ENCODE measurements around the gene SLC23A2. TPM values are rescaled to one million over a fixed set of nuclear protein-coding genes. Genes with fewer than 3 reads are reported as not detected.

Gene SLC23A2
- total RNA-seq, 1 donor from 2014 or later = 79.8 TPM

DNA sequence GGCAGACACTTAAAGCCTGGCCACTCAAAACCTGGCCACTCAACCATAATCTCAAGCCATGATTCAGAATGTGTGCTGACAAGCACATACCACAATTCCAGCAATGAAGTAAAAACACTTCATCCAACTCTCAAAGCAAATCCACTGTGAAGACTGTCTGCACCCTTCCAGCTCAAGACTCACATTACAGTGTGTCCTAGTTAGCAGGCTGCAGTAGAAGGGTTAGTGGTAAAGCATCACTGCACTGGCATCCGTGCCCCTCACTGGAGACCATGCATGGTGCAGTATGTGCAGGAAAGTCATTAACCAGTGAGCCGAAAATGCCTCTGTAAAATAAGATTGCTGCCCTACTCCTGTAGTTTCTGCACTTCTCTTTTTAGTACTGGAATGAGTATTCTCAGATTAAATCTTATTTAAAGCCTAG is 43.4 kb downstream of the SLC23A2 start:
- peak overlapping the region; percentile 80 for H3K27ac Mint-ChIP-seq
- H3K36me3 Mint-ChIP-seq (ENCODE audit: low read depth) = peaks cover 15% of the 10 kb centered on the region
- CTCF ChIA-PET = interaction anchor here (0.7 to 2.7 kb wide), 4 partner anchors 15 to 349 kb away, joined by 3 to 15 read pairs (median 4); no protein-coding TSS in a partner anchor
- intact Hi-C loops (cut with micrococcal nuclease) = loop anchor here (1.0 to 2.0 kb wide), 6 partner anchors 11 to 234 kb away; partner anchors contain the start of gene SLC23A2
- H3K9me3 Mint-ChIP-seq = no peaks in the 10 kb centered on the region
- peaks cover 44% of the 10 kb centered on the region for H3K4me1 Mint-ChIP-seq
- peak overlapping the region; percentile 41 for H3K4me3 Mint-ChIP-seq
- TF ChIP-seq CTCF (IDR thresholded peaks at IDR 0.05) = no peak
- POLR2A ChIA-PET = interaction anchor here (0.5 to 2.1 kb wide), 11 partner anchors 11 to 148 kb away, joined by 3 to 19 read pairs (median 6); no protein-coding TSS in a partner anchor
- H3K27me3 Mint-ChIP-seq = no peaks in the 10 kb centered on the region
- ATAC-seq (ENCODE audit: low read depth) (peak; percentile 86), DNase-seq (peak; percentile 22)

- H3K27me3 Mint-ChIP-seq = no peaks in the 10 kb centered on the region
- TF ChIP-seq CTCF (IDR thresholded peaks at IDR 0.05) = no peak
- DNase-seq (no peak), ATAC-seq (ENCODE audit: low read depth) (no peak)
- intact Hi-C loops (cut with micrococcal nuclease) = loop anchor here (2.0 kb wide), 1 partner anchor 14 kb away; no protein-coding TSS in a partner anchor
- H3K4me1 Mint-ChIP-seq = peaks cover 40% of the 10 kb centered on the region
- ChIA-PET CTCF (interaction anchor here (0.7 to 3.6 kb wide), 6 partner anchors 15 to 348 kb away, joined by 4 to 15 read pairs (median 5); no protein-coding TSS in a partner anchor), POLR2A (interaction anchor here (0.5 to 2.1 kb wide), 9 partner anchors 15 to 144 kb away, joined by 3 to 19 read pairs (median 6); no protein-coding TSS in a partner anchor)
- H3K36me3 Mint-ChIP-seq (ENCODE audit: low read depth) = peaks cover 15% of the 10 kb centered on the region
- H3K27ac Mint-ChIP-seq = no peak overlapping the region
- H3K9me3 Mint-ChIP-seq = no peaks in the 10 kb centered on the region
- no peak overlapping the region for H3K4me3 Mint-ChIP-seq
Observed at GRCh38 chr20:4957187-4957586, 44.1 kb downstream of the SLC23A2 start.

GRCh38 chr20:4956200-4956810 is 45.0 kb downstream of the SLC23A2 start:
- Mint-ChIP-seq H3K4me1 (peaks cover 34% of the 10 kb centered on the region), H3K27ac (peak overlapping the region; percentile 18), H3K36me3 (ENCODE audit: low read depth) (peaks cover 13% of the 10 kb centered on the region), H3K4me3 (no peak overlapping the region), H3K27me3 (no peaks in the 10 kb centered on the region), H3K9me3 (no peaks in the 10 kb centered on the region)
- POLR2A ChIA-PET = interaction anchor here (0.5 to 2.5 kb wide), 6 partner anchors 16 to 144 kb away, joined by 3 to 16 read pairs (median 7); no protein-coding TSS in a partner anchor
- DNase-seq (no peak), ATAC-seq (ENCODE audit: low read depth) (no peak)
- peak; percentile 19 for TF ChIP-seq CTCF (IDR thresholded peaks at IDR 0.05)
- intact Hi-C loops (cut with micrococcal nuclease) = loop anchor here (1.0 to 2.0 kb wide), 2 partner anchors 14 to 144 kb away; no protein-coding TSS in a partner anchor
- CTCF ChIA-PET = interaction anchor here (0.7 to 3.6 kb wide), 31 partner anchors 9 to 236 kb away, joined by 3 to 20 read pairs (median 3); no protein-coding TSS in a partner anchor

GRCh38 chr20:4953881-4954280 is 47.4 kb downstream of the SLC23A2 start:
- peaks cover 26% of the 10 kb centered on the region for H3K36me3 Mint-ChIP-seq (ENCODE audit: low read depth)
- intact Hi-C loops (cut with micrococcal nuclease) = loop anchor here (5.0 kb wide), 1 partner anchor 57 kb away; no protein-coding TSS in a partner anchor
- no peaks in the 10 kb centered on the region for H3K9me3 Mint-ChIP-seq
- CTCF ChIA-PET = interaction anchor here (3.6 kb wide), 1 partner anchor 11 kb away, joined by 13 read pairs; no protein-coding TSS in a partner anchor
- no peaks in the 10 kb centered on the region for H3K27me3 Mint-ChIP-seq
- ATAC-seq (ENCODE audit: low read depth) = no peak
- no peak for TF ChIP-seq CTCF (IDR thresholded peaks at IDR 0.05)
- no peak overlapping the region for H3K27ac Mint-ChIP-seq
- no peak overlapping the region for H3K4me3 Mint-ChIP-seq
- POLR2A ChIA-PET = interaction anchor here (1.1 to 2.5 kb wide), 2 partner anchors 127 to 142 kb away, joined by 3 to 14 read pairs; no protein-coding TSS in a partner anchor
- no peak for DNase-seq
- peaks cover 45% of the 10 kb centered on the region for H3K4me1 Mint-ChIP-seq

DNA sequence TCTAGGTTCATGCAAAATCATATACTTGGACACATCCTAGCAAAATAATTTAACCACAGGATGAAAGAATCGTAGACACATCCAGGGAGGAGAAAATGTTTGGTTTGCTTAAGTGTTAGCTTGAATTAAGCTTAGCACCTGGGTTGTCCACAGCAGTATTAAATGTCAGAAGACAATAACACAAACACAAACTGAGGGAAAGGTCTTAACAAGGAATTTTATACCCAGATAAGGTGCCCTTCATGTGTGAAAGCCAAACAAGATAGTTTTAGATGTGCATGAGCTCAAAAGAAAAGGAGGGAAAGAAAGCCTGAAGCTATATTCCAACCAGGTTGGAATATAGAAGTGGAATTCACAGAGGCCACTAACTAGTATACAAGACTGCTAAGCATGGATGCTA is 49.1 kb downstream of the SLC23A2 start:
- no peak for ATAC-seq (ENCODE audit: low read depth)
- ChIA-PET POLR2A (no interaction called here), CTCF (interaction anchor here (0.6 kb wide), 1 partner anchor 43 kb away, joined by 3 read pairs; no protein-coding TSS in a partner anchor)
- Mint-ChIP-seq H3K36me3 (ENCODE audit: low read depth) (peaks cover 32% of the 10 kb centered on the region), H3K4me3 (no peak overlapping the region), H3K9me3 (no peaks in the 10 kb centered on the region), H3K4me1 (peaks cover 52% of the 10 kb centered on the region), H3K27ac (no peak overlapping the region), H3K27me3 (no peaks in the 10 kb centered on the region)
- no peak for TF ChIP-seq CTCF (IDR thresholded peaks at IDR 0.05)
- intact Hi-C loops (cut with micrococcal nuclease) = loop anchor here (5.0 kb wide), 1 partner anchor 55 kb away; no protein-coding TSS in a partner anchor
- no peak for DNase-seq
